ENCODE data around the gene PDZD11. TPM values are rescaled to one million over a fixed set of nuclear protein-coding genes. Genes with fewer than 3 reads are reported as not detected.

PDZD11 gene
- total RNA-seq, 2 experiments from 2014 or later: 23.3 to 27.4 TPM

GRCh38 chrX:70268034-70268433 is 21.7 kb downstream of the PDZD11 start, which contains the start of gene ARR3:
TSS of gene ARR3 (plus strand) at chrX:70268334. CDS start at chrX:70269386, 1,052 bp downstream.
- BruUV-seq (replicated peaks): no TSS peak
- H3K36me3 ChIP-seq (ENCODE audit: insufficient read depth, low read length): no peaks in the 10 kb centered on the region
- ChIA-PET CTCF (ENCODE audit: unreplicated experiment) (no interaction called here), POLR2A (no interaction called here)
- H3K4me2 ChIP-seq (ENCODE audit: low read length): no peak within 1 kb of the TSS
- TF ChIP-seq EZH2phosphoT487 (IDR thresholded peaks at IDR 0.05; ENCODE audit: borderline replicate concordance, low read depth, low read length): no peak
- TF ChIP-seq CTCF (conservative IDR thresholded peaks at IDR 0.05; ENCODE audit: low read length): no peak
- H3K9me3 ChIP-seq (ENCODE audit: low read length): no peaks in the 10 kb centered on the region
- no peak within 1 kb of the TSS for H2AFZ ChIP-seq (ENCODE audit: low read length)
- no peak within 1 kb of the TSS for H3K27ac ChIP-seq (ENCODE audit: low read depth, low read length, poor library complexity, severe bottlenecking)
- no peaks in the 10 kb centered on the region for H3K79me2 ChIP-seq (ENCODE audit: insufficient read depth, low read depth, low read length)
- no peak for DNase-seq (ENCODE audit: low spot score)
- H3K4me3 ChIP-seq (ENCODE audit: low read depth, low read length, poor library complexity, severe bottlenecking): no peak within 1 kb of the TSS
- intact Hi-C loops (cut with micrococcal nuclease; ENCODE audit: unreplicated experiment): no loop called here
- H4K20me1 ChIP-seq (ENCODE audit: insufficient read depth, low read length): no peaks in the 10 kb centered on the region
- no peaks in the 10 kb centered on the region for H3K4me1 ChIP-seq (ENCODE audit: insufficient read depth, low read length, poor library complexity, severe bottlenecking)
- H3K9me2 ChIP-seq (ENCODE audit: insufficient read depth, low read length): no peaks in the 10 kb centered on the region

- no peak for TF ChIP-seq CTCF (conservative IDR thresholded peaks at IDR 0.05; ENCODE audit: low read length)
- TF ChIP-seq EZH2phosphoT487 (IDR thresholded peaks at IDR 0.05; ENCODE audit: borderline replicate concordance, low read depth, low read length): no peak
- no TSS peak for BruUV-seq (replicated peaks)
- no peaks in the 10 kb centered on the region for H3K36me3 ChIP-seq (ENCODE audit: insufficient read depth, low read length)
- H3K4me1 ChIP-seq (ENCODE audit: insufficient read depth, low read length, poor library complexity, severe bottlenecking): no peaks in the 10 kb centered on the region
- no peak overlapping the region for H3K4me2 ChIP-seq (ENCODE audit: low read length)
- no peak for DNase-seq (ENCODE audit: low spot score)
- CTCF ChIA-PET (ENCODE audit: unreplicated experiment): no interaction called here
- no peaks in the 10 kb centered on the region for H3K9me3 ChIP-seq (ENCODE audit: low read length)
- POLR2A ChIA-PET: no interaction called here
- no peak overlapping the region for H2AFZ ChIP-seq (ENCODE audit: low read length)
- no peaks in the 10 kb centered on the region for H3K9me2 ChIP-seq (ENCODE audit: insufficient read depth, low read length)
- H3K4me3 ChIP-seq (ENCODE audit: low read depth, low read length, poor library complexity, severe bottlenecking): no peak overlapping the region
- no peaks in the 10 kb centered on the region for H3K79me2 ChIP-seq (ENCODE audit: insufficient read depth, low read depth, low read length)
- H3K27ac ChIP-seq (ENCODE audit: low read depth, low read length, poor library complexity, severe bottlenecking): no peak overlapping the region
- no peaks in the 10 kb centered on the region for H4K20me1 ChIP-seq (ENCODE audit: insufficient read depth, low read length)
- intact Hi-C loops (cut with micrococcal nuclease; ENCODE audit: unreplicated experiment): no loop called here
Observed at GRCh38 chrX:70264784-70265183, 24.9 kb downstream of the PDZD11 start.

DNA sequence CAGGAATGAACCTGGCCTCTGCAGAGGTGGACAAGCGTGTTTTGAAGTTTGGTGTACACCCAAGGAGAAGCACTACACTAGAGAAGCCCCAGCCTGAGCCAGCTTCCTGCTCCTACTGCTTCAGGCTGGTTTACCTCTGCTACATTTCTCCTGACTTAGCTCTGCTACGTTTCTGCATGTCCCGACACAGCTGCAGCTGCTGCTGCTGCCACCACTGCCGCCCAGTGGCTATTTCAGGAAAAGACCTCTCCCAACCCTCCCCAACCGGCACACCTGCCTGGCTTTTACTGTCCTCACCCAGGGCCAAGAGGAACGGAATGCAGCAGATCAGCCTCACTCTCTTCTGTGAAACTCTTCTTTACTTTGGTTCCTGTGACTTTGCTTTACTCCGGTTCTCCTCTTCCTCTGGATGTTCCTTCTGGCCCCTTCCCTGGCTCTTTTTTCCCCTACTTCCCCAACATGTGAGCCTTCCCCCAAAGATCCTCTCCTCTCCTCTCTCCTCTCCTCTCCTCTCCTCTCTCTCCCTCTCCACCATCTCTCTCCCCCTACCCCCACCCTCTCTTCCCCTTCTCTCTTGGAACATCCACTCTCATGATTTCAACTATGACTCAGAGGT is 26.7 kb downstream of the PDZD11 start:
- no peaks in the 10 kb centered on the region for H3K9me2 ChIP-seq (ENCODE audit: insufficient read depth, low read length)
- H3K36me3 ChIP-seq (ENCODE audit: insufficient read depth, low read length): no peaks in the 10 kb centered on the region
- no peaks in the 10 kb centered on the region for H3K79me2 ChIP-seq (ENCODE audit: insufficient read depth, low read depth, low read length)
- TF ChIP-seq CTCF (conservative IDR thresholded peaks at IDR 0.05; ENCODE audit: low read length) (peak; percentile 64), EZH2phosphoT487 (IDR thresholded peaks at IDR 0.05; ENCODE audit: borderline replicate concordance, low read depth, low read length) (no peak)
- BruUV-seq (replicated peaks): no TSS peak
- ChIA-PET POLR2A (no interaction called here), CTCF (ENCODE audit: unreplicated experiment) (no interaction called here)
- peak; percentile 46 for DNase-seq (ENCODE audit: low spot score)
- H3K27ac ChIP-seq (ENCODE audit: low read depth, low read length, poor library complexity, severe bottlenecking): no peak overlapping the region
- H3K4me3 ChIP-seq (ENCODE audit: low read depth, low read length, poor library complexity, severe bottlenecking): no peak overlapping the region
- intact Hi-C loops (cut with micrococcal nuclease; ENCODE audit: unreplicated experiment): no loop called here
- no peaks in the 10 kb centered on the region for H4K20me1 ChIP-seq (ENCODE audit: insufficient read depth, low read length)
- no peaks in the 10 kb centered on the region for H3K4me1 ChIP-seq (ENCODE audit: insufficient read depth, low read length, poor library complexity, severe bottlenecking)
- no peak overlapping the region for H2AFZ ChIP-seq (ENCODE audit: low read length)
- H3K4me2 ChIP-seq (ENCODE audit: low read length): no peak overlapping the region
- H3K9me3 ChIP-seq (ENCODE audit: low read length): no peaks in the 10 kb centered on the region
